DND-41 (cell line): Measurements from ENCODE around the gene MVB12B.

ENCODE experiments used
- CTCF ChIP-seq: IDR thresholded peaks from 2 replicates; pipeline ENCODE4 v1.5.1; 2012; ENCODE audit warnings: borderline replicate concordance, low read length, moderate library complexity, mild to moderate bottlenecking; ENCODE audit not compliant: poor library complexity, severe bottlenecking; ENCODE audit errors: extremely low read depth
- EZH2 ChIP-seq: IDR thresholded peaks from 3 replicates; pipeline ENCODE4 v1.6.1; 2012; ENCODE audit warnings: borderline replicate concordance, low read depth, mild to moderate bottlenecking, moderate library complexity, low read length, inconsistent platforms; ENCODE audit not compliant: severe bottlenecking

GRCh38 chr9:126413391-126414068 lies 86.9 kb downstream of the MVB12B start:
- TF ChIP-seq CTCF: no peak
- TF ChIP-seq EZH2: no peak
